ENCODE results near the gene LPGAT1.
"Not testable (repeated sequence)": the region's sequence is repeated elsewhere in the genome, so short reads cannot be mapped to it uniquely, and the experiment has no call there.

LPGAT1 gene

DNA sequence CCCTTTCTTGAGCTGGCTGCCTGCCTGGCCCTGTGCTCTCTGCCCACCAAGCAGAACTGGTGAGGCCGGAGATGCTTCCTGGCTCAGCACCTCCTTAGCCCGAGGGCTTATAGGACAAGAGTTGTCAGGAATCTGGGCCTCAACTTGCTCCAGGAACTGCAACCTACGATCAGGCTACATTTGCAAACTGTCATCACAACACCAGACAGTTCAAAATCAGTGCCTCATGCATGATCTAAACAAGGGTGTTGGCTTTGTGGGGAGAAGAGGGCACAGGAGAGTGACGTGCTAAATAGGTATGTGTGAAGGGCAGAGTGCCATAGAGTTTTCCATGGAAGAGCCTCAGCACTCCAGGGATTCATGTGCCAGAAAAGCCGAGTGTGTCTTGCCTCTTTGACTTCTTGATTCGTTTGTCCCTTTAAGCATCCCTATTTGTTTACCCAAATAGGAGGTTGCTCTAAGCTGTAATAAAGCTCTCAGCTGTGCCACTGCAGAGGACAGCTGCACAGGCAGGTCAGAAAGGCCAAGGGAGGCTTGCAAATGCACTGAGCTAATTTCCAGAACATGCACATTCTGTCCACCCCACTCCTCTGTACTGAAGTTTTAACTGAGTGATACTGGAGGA is 125.0 kb downstream of the LPGAT1 start:
- DNase-seq, result no peak

DNA sequence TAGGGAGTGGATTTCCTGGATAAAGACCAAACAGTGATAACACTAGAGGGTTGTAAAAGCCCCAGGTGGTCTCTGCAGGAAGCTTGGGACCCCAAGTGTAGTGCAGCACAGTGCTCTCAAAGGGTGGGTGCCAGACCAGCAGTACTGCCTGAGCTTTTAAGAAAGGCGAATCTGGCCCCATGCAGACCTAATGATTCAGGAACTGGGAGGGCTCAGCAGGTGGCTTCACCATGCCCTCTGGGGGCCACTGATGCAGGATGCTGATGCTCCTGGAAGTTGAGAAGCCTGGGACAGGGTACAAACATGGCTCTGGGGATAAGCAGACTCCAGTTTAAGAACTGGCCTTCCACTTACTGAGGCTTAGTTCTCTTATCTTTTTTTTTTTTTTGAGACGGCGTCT is 126.0 kb downstream of the LPGAT1 start:
- DNase-seq, result no peak

DNA sequence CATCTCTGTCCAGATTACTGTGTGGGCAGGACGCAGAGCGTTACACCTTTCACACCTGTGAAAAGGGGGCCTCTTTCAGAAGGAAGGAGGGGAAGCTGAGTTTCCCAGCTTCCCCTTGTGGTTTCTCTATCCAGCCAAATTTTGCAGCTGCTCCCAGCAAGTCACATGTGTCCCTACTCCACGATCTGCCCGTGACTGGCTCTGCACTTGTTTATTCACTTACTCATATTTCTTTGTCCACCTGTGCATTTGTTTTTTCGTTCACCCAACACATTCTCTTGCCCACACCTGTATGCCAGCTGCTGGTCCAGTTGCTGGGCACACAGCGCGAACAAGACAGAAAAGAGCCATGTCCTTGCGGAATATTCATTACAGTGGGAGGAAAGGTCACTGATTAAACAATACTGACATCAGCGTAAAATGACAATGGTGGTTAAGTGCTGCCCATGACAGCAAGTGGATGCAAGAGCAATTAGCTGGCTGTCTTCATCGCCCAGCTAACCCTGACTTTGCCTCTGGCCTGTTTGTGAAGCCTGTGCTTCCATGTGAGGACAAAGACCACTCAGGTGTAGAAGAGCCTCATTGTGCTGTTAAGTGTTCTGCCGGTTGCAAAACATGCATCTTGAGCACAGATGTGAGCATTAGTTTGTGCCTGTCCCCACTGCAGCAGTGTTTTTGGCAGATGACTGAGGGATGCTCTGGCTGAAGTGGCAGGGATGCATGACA is 126.6 kb downstream of the LPGAT1 start:
- DNase-seq, result peak in 19 of 56 donors; percentile 5 to 52 (median 28)

DNA sequence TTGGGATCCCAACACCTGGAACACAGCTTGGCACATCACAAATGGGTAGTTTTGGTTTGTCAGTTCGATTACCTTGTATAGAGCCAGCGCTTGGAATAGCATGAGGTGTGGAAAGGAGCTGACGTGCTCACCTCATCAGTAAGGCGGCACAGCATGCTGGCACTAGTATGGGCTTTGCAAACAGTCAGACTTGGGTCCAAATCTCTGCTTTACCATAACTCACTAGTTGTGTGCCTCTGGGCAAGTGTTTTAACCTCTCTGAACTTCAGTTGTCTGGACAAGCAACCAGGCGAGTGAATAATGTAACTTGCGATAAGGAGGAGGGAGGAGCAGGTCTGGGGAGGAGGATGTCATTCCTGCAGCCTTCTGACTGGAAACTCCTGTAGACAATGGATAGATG is 128.8 kb downstream of the LPGAT1 start:
- no peak for DNase-seq

DNA sequence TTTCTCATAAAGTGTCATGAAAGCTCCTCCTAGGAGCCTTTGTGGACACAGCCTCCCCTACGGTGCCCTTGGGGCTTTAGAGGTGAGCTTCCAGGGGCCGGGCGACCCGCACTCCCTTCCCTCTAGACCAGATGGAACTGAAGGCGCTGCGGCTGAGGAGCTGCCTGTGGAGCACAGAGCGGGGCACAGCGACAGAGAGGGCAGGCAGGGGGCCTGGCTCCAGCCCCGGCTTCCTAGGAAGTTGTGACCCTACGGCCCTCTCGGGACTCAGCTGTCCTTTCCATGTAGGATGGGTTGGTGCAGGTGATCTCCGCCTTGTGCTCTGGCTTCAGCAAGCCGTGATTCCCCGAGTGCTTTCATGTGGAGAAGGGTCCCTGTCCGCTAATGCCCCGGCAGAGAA is 131.5 kb downstream of the LPGAT1 start:
- DNase-seq, result peak in 1 of 56 donors; percentile 14

DNA sequence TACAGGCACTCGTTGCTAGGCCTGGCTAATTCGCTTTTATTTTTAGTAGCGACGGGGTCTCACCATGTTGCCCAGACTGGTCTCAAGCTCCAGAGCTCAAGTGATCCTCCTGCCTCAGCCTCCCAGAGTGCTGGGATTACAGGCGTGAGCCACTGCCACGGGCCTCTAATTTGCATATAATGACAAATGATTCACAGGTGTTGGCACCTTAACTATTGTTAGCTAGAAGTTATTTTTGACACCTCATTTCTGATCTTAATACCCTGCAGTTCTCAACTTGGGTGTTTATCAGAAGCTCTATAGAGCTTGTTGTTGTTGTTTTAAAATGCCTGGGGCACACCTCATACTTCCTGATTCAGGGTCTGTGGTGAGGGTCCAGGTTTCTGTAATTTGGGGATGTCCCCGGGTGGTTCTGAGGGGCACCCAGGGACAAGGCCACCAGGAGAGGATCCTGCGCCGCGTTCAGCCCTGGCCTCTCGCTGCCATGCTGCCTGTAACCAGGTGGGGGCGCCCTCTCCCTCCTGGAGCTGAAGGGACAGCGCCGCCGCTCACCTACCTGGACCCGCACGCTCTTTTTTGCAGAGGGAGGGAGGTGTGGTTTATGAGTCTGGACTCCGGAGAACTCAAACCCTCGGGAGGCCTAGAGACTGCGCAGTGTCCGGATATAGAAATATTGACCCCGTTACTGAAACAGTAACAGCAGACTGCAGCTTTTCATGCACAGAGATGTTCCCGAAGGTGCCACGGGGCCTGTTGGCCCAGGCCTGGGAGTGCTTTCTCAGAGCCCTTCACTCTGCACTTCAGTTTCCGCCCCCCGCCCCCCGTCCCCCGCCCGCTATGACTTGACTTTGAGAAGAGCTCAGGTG is 132.2 kb downstream of the LPGAT1 start:
- DNase-seq, result peak in 54 of 56 donors; percentile 15 to 90 (median 61)

DNA sequence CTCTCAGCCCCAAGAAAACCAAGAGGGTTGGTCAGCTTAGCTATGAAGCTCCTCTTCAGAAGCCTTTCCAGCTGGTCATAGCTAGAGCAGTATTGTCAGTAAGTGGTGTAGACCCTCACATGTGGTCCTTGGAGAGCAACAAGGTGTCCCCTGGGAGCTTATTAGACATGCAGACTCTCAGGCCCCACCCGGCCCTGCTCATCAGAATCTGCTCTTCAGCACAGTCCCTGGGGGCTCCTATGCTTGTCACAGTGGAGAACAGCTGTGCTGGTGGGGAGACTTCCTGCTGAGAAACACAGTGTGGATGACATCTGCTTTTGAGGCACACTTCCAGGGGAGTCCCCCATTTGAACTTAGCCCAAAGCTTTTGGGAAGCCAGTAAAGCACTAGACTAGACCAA is 133.2 kb downstream of the LPGAT1 start:
- no peak for DNase-seq

DNA sequence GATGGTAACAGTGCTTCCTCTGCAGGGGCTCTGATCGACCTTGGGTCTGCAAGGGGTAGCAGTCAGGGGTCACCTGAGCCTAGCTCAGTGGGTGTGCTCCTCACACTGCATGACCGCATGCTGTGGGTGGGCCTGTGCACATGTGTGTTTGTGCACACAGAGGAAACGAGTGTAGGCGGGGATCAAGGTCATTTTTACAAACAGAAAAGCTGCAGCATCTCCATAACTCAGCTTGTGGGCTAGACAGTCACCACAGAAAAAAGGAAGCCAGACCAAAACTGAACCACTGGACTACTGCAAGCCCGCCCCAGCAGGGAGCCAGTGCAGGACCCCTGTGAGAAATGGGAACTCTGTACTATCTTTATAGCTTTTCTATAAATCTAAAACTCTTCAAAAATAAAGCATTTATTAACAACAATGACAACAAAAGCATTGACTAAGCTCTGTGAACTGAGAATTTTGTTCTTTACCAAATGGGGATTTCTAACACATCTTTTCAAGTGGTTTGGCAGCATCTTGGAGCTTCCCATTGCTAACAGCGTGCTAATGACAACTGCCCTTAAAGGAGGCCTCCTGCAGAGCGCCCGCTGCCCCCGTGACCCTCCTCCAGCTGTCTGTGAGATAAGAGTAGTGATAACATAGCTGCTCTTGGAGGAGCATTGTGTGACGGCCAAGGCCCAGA is 135.3 kb downstream of the LPGAT1 start:
- DNase-seq, result no peak

DNA sequence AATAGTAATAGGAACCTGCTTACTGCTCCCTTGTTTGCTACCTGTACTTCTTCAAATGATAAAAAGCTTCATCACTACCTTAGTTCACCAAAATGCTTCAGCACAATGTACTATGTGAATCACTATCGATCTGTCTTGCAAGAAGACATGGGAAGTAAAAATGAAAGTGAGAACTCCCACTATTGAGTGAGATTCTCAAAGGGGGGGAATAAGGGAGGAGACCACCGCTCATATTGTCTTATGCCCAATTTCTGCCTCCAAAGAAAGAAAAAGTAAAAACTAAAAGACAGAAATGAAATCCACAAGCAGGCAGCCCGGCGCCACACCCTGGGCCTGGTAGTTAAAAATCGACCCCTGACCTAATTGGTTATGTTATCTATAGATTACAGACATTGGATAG is 136.7 kb downstream of the LPGAT1 start:
- not testable (repeated sequence) for DNase-seq
